Mesendoderm (in vitro differentiated cells): ENCODE measurements around the gene EIF5A2.

ENCODE experiments used
- DNase-seq: peaks from one replicate; pipeline ENCODE4 v3.0.0; 2013
- H2AK5ac ChIP-seq: 2 replicates; pipeline ENCODE4 v1.6.1; 2013; ENCODE audit warnings: low read length, inconsistent platforms
- H2BK120ac ChIP-seq: 2 replicates; pipeline ENCODE4 v1.6.1; 2013; ENCODE audit warnings: low read depth, mild to moderate bottlenecking, low read length, moderate library complexity, mixed read lengths
- H2BK15ac ChIP-seq: replicated peaks from 2 replicates; pipeline ENCODE4 v1.6.1; 2013; ENCODE audit warnings: low read depth, mild to moderate bottlenecking, moderate library complexity
- H2BK5ac ChIP-seq: 2 replicates; pipeline ENCODE4 v1.6.1; 2013; ENCODE audit warnings: low read length, inconsistent platforms
- H3K18ac ChIP-seq: 2 replicates; pipeline ENCODE4 v1.6.1; 2013; ENCODE audit warnings: mild to moderate bottlenecking, low read length, mixed read lengths
- H3K23ac ChIP-seq: one replicate; pipeline ENCODE4 v1.6.1; 2013; ENCODE audit warnings: low read length
- H3K27ac ChIP-seq: 2 replicates; pipeline ENCODE4 v1.5.1; 2013; ENCODE audit warnings: low read depth, mild to moderate bottlenecking, inconsistent platforms, low read length, moderate library complexity
- H3K27me3 ChIP-seq: 2 replicates; pipeline ENCODE4 v1.6.1; 2013; ENCODE audit warnings: low read length, control low read depth, mild to moderate bottlenecking, inconsistent platforms; ENCODE audit not compliant: insufficient read depth, poor library complexity
- H3K36me3 ChIP-seq: 2 replicates; pipeline ENCODE4 v1.6.1; 2013; ENCODE audit warnings: low read length, inconsistent platforms; ENCODE audit not compliant: control insufficient read depth, insufficient read depth
- H3K4ac ChIP-seq: one replicate; pipeline ENCODE4 v1.6.1; 2013; ENCODE audit warnings: low read depth, mild to moderate bottlenecking, low read length, moderate library complexity
- H3K4me1 ChIP-seq: 2 replicates; pipeline ENCODE4 v1.6.1; 2013; ENCODE audit warnings: low read depth, low read length, inconsistent platforms; ENCODE audit not compliant: control insufficient read depth
- H3K4me2 ChIP-seq: 2 replicates; pipeline ENCODE4 v1.6.1; 2013; ENCODE audit warnings: low read length
- H3K4me3 ChIP-seq: 2 replicates; pipeline ENCODE4 v1.5.1; 2013; ENCODE audit warnings: mild to moderate bottlenecking, low read length
- H3K56ac ChIP-seq: one replicate; pipeline ENCODE4 v1.6.1; 2013; ENCODE audit warnings: low read length
- H3K79me1 ChIP-seq: 2 replicates; pipeline ENCODE4 v1.6.1; 2013; ENCODE audit warnings: low read length, inconsistent platforms
- H3K79me2 ChIP-seq: 2 replicates; pipeline ENCODE4 v1.6.1; 2013; ENCODE audit warnings: mild to moderate bottlenecking, low read length; ENCODE audit not compliant: control insufficient read depth, insufficient read depth
- H3K9ac ChIP-seq: 2 replicates; pipeline ENCODE4 v1.6.1; 2013; ENCODE audit warnings: low read length, inconsistent platforms
- H4K5ac ChIP-seq: one replicate; pipeline ENCODE4 v1.6.1; 2013; ENCODE audit warnings: low read length
- H4K8ac ChIP-seq: one replicate; pipeline ENCODE4 v1.6.1; 2013; ENCODE audit warnings: low read depth, mild to moderate bottlenecking, control low read depth, low read length, moderate library complexity
- WGBS: extraction: QIAGEN DNeasy Blood & Tissue Kit; methylation state at CpG from one replicate; pipeline ENCODE4 v1.1.7; 2013; ENCODE audit warnings: low lambda C conversion rate, missing lambda C conversion rate; ENCODE audit not compliant: insufficient coverage; ENCODE audit errors: extremely low coverage; 5-methylcytosine and 5-hydroxymethylcytosine counted together

Gene EIF5A2

DNA sequence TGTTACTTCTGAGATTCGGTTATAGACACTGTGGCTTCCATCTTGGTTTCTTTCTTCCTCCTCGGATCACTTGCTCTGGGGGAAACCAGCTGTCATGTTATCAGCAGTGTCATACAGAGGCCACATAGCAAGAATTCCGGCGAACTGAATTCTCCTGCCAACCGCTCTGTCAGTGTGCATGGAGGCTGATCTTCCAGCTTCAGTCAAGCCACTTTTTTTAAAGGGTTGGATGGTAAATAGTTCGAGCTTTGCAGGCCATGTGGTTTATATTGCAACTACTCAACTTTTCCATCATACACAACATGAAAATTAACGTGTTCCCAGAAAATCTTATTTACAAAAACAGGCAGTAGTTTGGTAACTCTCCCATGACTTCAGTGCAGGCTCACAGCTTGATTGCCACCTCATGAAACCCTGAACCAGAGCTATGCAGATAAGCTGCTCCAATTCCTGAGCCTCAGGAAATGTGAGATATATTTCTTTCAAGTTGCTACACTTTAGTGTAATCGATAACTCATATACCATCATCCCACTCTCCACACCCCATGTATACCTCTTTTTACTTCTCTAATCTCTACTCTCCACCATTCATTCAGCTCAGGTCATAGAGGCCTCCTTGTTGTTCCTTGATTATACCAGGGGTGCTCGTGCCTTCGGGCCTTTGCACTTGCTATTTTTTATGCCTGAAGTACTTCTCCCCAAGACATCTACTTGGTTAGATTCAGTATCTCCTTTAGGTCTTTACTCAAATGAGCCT is 45.6 kb downstream of the EIF5A2 start:
- Histone ChIP-seq H3K27me3 (no peaks in the 10 kb centered on the region), H3K4me3 (no peak overlapping the region), H4K8ac (no peak overlapping the region), H2BK15ac (no peak overlapping the region), H3K4me1 (no peaks in the 10 kb centered on the region), H2BK5ac (no peak overlapping the region), H3K4me2 (no peak overlapping the region), H2BK120ac (no peak overlapping the region), H3K4ac (no peak overlapping the region), H3K36me3 (peaks cover 4% of the 10 kb centered on the region), H4K5ac (no peak overlapping the region), H3K18ac (no peak overlapping the region), H3K79me2 (peaks cover 5% of the 10 kb centered on the region), H3K27ac (no peak overlapping the region), H2AK5ac (no peak overlapping the region), H3K56ac (no peak overlapping the region), H3K79me1 (peaks cover 2% of the 10 kb centered on the region), H3K23ac (no peak overlapping the region), H3K9ac (no peak overlapping the region)
- no CpG with 5 or more reads among the region's 10 CpGs for WGBS
- DNase-seq = peak; percentile 67

DNA sequence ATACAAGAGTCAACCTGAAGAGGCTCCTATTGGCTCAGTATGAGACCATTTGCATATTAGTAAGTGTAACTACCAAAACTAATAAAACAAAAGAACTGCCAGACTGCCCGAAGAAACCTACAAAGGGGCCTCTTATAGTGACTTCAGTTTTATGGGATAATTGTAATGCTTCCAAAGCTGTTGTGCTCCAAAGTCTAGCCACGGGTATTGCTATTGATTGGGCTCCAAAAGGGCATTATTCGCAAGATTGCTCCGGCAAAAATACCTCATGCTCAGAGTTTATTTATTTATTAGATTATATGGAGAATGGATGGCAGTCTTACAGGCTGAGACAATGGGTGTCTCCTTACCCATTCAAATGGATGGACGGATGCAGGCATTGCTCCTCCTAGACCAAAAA is 49.8 kb downstream of the EIF5A2 start:
- Histone ChIP-seq H4K8ac (no peak overlapping the region), H3K56ac (no peak overlapping the region), H3K79me1 (no peaks in the 10 kb centered on the region), H2BK15ac (no peak overlapping the region), H2BK120ac (no peak overlapping the region), H3K23ac (no peak overlapping the region), H3K27me3 (no peaks in the 10 kb centered on the region), H3K9ac (no peak overlapping the region), H2AK5ac (no peak overlapping the region), H3K18ac (no peak overlapping the region), H2BK5ac (no peak overlapping the region), H3K4me3 (no peak overlapping the region), H4K5ac (no peak overlapping the region), H3K36me3 (no peaks in the 10 kb centered on the region), H3K4ac (no peak overlapping the region), H3K79me2 (no peaks in the 10 kb centered on the region), H3K4me1 (no peaks in the 10 kb centered on the region), H3K27ac (no peak overlapping the region), H3K4me2 (no peak overlapping the region)
- no peak for DNase-seq
- WGBS = no CpG with 5 or more reads among the region's 5 CpGs

DNA sequence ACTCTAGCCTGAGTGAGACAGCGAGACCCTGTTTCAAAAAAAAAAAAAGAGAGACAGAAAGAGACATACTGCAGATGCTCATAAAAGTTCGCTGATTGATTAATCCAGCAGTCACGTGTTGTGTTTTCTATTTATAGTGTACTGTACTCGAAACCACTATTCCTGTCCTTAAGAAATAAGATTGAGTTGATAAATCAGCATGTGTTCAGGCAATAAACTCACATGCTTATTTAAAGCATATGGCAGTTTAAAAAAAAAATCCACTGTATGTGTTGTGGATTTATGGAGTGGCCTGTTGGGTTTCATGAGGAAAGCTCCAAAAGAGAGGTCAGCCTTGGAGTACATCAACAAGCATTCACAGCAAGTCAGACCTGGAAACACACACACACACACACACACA is 56.1 kb downstream of the EIF5A2 start:
- no peak overlapping the region for H3K18ac ChIP-seq
- H2BK15ac ChIP-seq = no peak overlapping the region

DNA sequence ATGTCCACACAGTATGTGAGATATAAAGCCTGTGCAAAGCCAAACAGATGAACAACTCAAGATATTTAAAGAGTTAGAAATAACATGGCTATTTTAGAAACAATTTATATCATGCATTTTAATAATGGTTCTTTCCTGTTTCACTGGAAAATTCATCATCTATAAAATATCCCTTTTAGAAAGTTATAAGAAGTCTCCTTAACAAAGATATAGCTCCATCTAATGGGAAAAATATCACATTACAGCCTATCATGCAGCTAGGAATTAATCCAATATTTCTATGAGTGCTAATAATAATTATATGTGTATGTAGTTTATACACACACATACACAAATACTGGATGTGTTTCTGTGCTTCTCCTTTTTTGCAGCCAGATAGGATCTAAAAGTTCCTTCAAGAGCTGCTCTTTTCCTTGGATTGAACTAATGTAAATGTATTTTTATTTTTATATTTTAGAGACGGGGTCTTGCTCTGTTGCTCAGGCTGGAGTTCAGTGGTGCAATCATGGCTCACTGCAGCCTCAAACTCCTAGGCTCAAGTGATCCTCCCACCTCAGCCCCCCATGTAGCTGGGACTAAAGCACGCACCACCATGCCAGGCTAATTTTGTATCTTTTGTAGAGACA is 60.0 kb downstream of the EIF5A2 start:
- Histone ChIP-seq H3K4me2 (no peak overlapping the region), H3K36me3 (no peaks in the 10 kb centered on the region)

More for the DNA sequence above, 56.1 kb downstream of the EIF5A2 start:
- Histone ChIP-seq H4K8ac (no peak overlapping the region), H3K27ac (no peak overlapping the region), H3K4me2 (no peak overlapping the region), H3K56ac (no peak overlapping the region), H3K4me1 (no peaks in the 10 kb centered on the region), H3K4me3 (no peak overlapping the region), H2BK5ac (no peak overlapping the region), H3K4ac (no peak overlapping the region), H3K79me1 (no peaks in the 10 kb centered on the region), H3K79me2 (no peaks in the 10 kb centered on the region), H2BK120ac (no peak overlapping the region), H3K36me3 (no peaks in the 10 kb centered on the region), H3K9ac (no peak overlapping the region), H3K23ac (no peak overlapping the region), H2AK5ac (no peak overlapping the region), H3K27me3 (no peaks in the 10 kb centered on the region), H4K5ac (no peak overlapping the region)
- WGBS = no CpG with 5 or more reads among the region's 4 CpGs
- DNase-seq = no peak

DNA sequence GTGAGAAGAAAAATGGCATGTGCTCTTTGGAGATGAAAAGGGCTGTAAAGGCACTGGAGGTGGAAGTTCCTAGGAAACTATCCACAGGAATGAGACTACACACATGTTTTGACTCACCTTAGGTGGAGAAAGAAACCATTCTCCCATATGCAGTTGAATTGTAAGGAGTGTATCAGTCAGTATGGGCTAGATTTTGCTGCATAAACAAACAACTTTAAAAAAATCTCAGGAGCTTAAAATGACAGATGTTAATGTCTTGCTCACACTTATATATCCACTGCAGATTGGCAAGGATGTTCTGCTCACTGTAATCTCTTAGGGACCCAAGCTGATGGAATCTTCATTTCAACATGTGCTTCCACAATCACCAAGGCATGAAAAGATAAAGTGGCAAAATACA is 64.1 kb downstream of the EIF5A2 start:
- H3K4me2 ChIP-seq = no peak overlapping the region
- H3K56ac ChIP-seq = no peak overlapping the region
- H4K5ac ChIP-seq = no peak overlapping the region
- H4K8ac ChIP-seq = no peak overlapping the region
- H3K79me2 ChIP-seq = no peaks in the 10 kb centered on the region
- no peaks in the 10 kb centered on the region for H3K79me1 ChIP-seq
- H2BK120ac ChIP-seq = no peak overlapping the region
- H2AK5ac ChIP-seq = no peak overlapping the region
- peaks cover 3% of the 10 kb centered on the region for H3K4me1 ChIP-seq
- no peak overlapping the region for H3K4me3 ChIP-seq
- no peak overlapping the region for H3K23ac ChIP-seq
- H3K36me3 ChIP-seq = no peaks in the 10 kb centered on the region
- H3K4ac ChIP-seq = peak overlapping the region; percentile 27
- H2BK5ac ChIP-seq = no peak overlapping the region
- DNase-seq = no peak
- no peaks in the 10 kb centered on the region for H3K27me3 ChIP-seq
- no peak overlapping the region for H3K9ac ChIP-seq
- no peak overlapping the region for H3K18ac ChIP-seq
- no peak overlapping the region for H2BK15ac ChIP-seq
- no peak overlapping the region for H3K27ac ChIP-seq

More for the DNA sequence above, 60.0 kb downstream of the EIF5A2 start:
- H4K5ac ChIP-seq = no peak overlapping the region
- no peaks in the 10 kb centered on the region for H3K27me3 ChIP-seq
- no peak overlapping the region for H3K27ac ChIP-seq
- H2BK15ac ChIP-seq = no peak overlapping the region
- no peak overlapping the region for H3K23ac ChIP-seq
- no peak overlapping the region for H4K8ac ChIP-seq
- H3K56ac ChIP-seq = peak overlapping the region; percentile 26
- H3K18ac ChIP-seq = no peak overlapping the region
- no peak overlapping the region for H3K4ac ChIP-seq
- no peak overlapping the region for H3K4me3 ChIP-seq
- H2AK5ac ChIP-seq = no peak overlapping the region
- no peaks in the 10 kb centered on the region for H3K79me1 ChIP-seq
- H2BK5ac ChIP-seq = no peak overlapping the region
- DNase-seq = no peak
- no peak overlapping the region for H2BK120ac ChIP-seq
- H3K4me1 ChIP-seq = no peaks in the 10 kb centered on the region
- H3K9ac ChIP-seq = no peak overlapping the region
- WGBS = no CpG with 5 or more reads among the region's 2 CpGs
- no peaks in the 10 kb centered on the region for H3K79me2 ChIP-seq
